ENCODE results near the gene ACIN1.

Gene ACIN1

DNA sequence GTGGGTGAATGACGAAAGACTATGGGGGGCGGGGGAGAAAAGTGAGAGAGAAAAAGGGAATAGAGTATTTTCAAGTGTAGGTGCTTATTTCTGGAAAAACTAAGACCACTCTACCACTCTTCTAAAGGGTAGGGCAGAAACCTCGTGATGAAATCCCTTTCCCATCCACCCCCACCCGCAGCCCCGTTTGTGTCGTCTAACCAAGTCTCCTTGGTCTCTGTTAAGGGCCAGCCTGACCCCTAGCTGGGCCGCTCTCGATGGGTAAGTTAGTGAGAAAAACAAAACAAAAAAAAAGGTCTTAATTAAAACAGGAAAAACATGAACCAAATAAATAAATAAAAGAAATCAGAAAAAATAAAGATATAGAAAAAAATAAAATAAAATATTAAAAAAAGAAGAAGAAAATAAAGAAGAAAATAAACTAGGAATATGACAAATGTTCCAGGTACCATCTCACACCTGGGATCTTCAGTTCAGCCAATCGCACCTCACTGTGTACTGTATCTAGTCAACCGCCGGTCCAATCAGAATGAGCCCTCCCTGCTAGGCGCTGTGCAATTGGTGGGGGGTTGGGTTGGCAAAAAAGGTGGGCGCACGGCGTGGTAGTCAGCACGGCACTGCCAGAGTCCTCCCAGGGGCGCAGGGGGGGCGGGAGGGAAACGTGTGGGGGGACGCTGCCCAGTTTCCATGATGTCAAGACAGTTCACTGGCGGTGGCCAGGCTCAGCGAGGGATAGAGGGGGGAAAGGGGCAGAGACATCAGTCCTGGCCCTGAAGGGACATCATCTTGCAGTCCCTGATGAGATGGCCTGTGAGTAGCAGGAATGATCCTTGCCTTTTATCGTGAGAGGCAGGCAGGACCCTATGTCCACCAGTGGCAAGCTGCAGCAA, 27.8 kb downstream of the ACIN1 start:
- Mint-ChIP-seq H3K27me3 (no peaks in the 10 kb centered on the region), H3K9me3 (no peaks in the 10 kb centered on the region), H3K27ac (ENCODE audit: low read depth) (no peak overlapping the region), H3K4me3 (no peak overlapping the region), H3K36me3 (ENCODE audit: insufficient read depth) (peaks cover 65% of the 10 kb centered on the region), H3K4me1 (peaks cover 45% of the 10 kb centered on the region)
- no peak for DNase-seq (ENCODE audit: low spot score in 2 of 2)
- no peak for ATAC-seq (replicated peaks; ENCODE audit: extremely low read depth, poor library complexity, severe bottlenecking)

- H3K27me3 Mint-ChIP-seq, result no peaks in the 10 kb centered on the region
- no peak overlapping the region for H3K27ac Mint-ChIP-seq (ENCODE audit: low read depth)
- no peak overlapping the region for H3K4me3 Mint-ChIP-seq
- DNase-seq (ENCODE audit: low spot score in 2 of 2) (no peak), ATAC-seq (replicated peaks; ENCODE audit: extremely low read depth, poor library complexity, severe bottlenecking) (no peak)
- H3K4me1 Mint-ChIP-seq, result peaks cover 38% of the 10 kb centered on the region
- H3K36me3 Mint-ChIP-seq (ENCODE audit: insufficient read depth), result peaks cover 65% of the 10 kb centered on the region
- no peaks in the 10 kb centered on the region for H3K9me3 Mint-ChIP-seq
These were observed 28.6 kb downstream of the ACIN1 start for GRCh38 chr14:23066368-23066767.

DNA sequence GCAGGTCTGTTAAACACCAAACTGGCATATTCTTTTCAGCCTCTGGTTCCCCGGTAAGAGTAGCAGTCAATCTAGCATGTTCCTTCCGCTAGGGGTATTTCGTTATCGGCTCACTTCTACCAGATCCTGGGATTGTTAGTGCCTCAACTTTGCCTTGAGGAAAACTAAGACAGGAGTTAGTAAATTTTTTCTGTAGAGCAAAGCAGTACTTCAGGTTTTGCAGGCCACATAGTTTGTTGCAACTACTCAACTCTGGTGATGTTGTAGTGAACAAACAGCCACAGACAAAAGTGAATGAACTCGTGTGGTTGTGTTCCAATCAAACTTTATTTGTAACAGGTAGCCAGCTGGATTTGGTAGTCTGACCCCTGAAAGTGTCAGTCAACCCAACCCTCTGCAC, 31.3 kb downstream of the ACIN1 start:
- H3K9me3 Mint-ChIP-seq, result no peaks in the 10 kb centered on the region
- no peak overlapping the region for H3K27ac Mint-ChIP-seq (ENCODE audit: low read depth)
- peaks cover 72% of the 10 kb centered on the region for H3K36me3 Mint-ChIP-seq (ENCODE audit: insufficient read depth)
- H3K4me3 Mint-ChIP-seq, result no peak overlapping the region
- DNase-seq (ENCODE audit: low spot score in 2 of 2) (no peak), ATAC-seq (replicated peaks; ENCODE audit: extremely low read depth, poor library complexity, severe bottlenecking) (no peak)
- H3K27me3 Mint-ChIP-seq, result no peaks in the 10 kb centered on the region
- H3K4me1 Mint-ChIP-seq, result peaks cover 17% of the 10 kb centered on the region

DNA sequence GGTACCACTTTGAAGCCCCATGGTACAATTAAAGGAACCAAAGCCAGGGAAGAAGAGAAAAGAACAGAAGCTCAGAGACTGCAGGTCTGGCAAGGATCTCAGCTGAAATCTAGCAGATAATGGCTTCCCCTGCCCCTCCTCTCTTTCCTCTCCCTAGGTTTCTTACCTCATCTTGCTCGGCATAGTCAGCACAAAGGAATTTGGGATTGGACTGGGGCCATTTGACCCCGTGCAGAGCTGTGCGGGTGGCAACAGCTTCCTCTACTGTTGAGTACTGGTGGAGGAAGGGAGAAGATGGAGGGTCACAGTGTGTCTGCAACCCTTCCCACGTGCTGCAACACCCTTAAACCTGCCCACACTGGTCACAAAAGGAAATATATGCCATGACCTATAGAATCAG, 32.9 kb downstream of the ACIN1 start:
- H3K9me3 Mint-ChIP-seq, result no peaks in the 10 kb centered on the region
- H3K27me3 Mint-ChIP-seq, result no peaks in the 10 kb centered on the region
- ATAC-seq (replicated peaks; ENCODE audit: extremely low read depth, poor library complexity, severe bottlenecking) (no peak), DNase-seq (ENCODE audit: low spot score in 2 of 2) (no peak)
- H3K36me3 Mint-ChIP-seq (ENCODE audit: insufficient read depth), result peaks cover 68% of the 10 kb centered on the region
- H3K4me3 Mint-ChIP-seq, result no peak overlapping the region
- no peak overlapping the region for H3K27ac Mint-ChIP-seq (ENCODE audit: low read depth)
- peaks cover 20% of the 10 kb centered on the region for H3K4me1 Mint-ChIP-seq

GRCh38 chr14:23060536-23061260, 34.2 kb downstream of the ACIN1 start:
- Mint-ChIP-seq H3K36me3 (ENCODE audit: insufficient read depth) (peaks cover 61% of the 10 kb centered on the region), H3K27ac (ENCODE audit: low read depth) (no peak overlapping the region), H3K9me3 (no peaks in the 10 kb centered on the region), H3K4me1 (peaks cover 28% of the 10 kb centered on the region), H3K27me3 (no peaks in the 10 kb centered on the region), H3K4me3 (no peak overlapping the region)
- ATAC-seq (replicated peaks; ENCODE audit: extremely low read depth, poor library complexity, severe bottlenecking), result no peak
- DNase-seq (ENCODE audit: low spot score in 2 of 2), result no peak

DNA sequence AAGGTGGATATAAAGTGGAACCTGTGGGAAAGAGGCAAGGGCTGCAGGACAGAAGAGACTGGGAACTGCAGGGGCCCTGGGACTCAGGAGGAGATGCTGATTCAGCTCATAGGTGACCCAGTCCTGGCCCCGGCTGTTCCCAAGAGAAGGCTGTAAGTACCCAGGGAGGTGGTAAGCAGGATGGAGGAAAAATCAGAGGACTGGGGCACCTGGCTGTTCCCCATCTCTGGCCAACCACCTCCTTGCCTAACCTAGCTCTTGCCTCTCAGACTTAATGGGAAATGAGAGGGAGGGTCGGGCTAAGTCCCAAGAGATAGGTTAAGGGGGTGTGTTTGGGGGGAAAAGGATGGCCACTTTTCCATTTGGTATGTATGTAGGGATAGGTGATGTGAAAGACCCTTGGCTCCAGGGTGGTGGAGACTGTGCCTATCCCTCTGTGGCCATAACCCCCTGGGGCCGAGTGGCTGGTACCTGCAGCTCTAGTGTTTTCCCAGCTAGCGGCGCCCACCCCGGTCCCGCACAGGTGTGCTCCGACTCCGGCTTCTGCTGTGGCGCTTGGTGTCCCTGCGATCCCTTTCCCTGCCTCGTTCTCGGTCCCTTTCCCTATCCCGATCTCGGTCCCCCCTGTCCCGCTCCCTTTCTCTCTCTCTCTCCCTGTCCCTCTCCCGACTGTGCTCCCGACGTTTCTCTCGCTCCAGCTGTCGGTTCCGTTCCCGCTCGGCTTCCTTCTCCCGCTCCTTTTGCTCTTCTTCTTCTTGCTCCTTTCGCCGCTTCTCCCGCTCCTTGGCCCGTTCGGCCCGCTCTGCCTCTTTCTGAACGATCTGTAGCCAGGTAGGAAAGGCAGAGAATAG, 36.1 kb downstream of the ACIN1 start:
- DNase-seq (ENCODE audit: low spot score in 2 of 2) (no peak), ATAC-seq (replicated peaks; ENCODE audit: extremely low read depth, poor library complexity, severe bottlenecking) (no peak)
- Mint-ChIP-seq H3K27ac (ENCODE audit: low read depth) (no peak overlapping the region), H3K4me1 (peaks cover 26% of the 10 kb centered on the region), H3K36me3 (ENCODE audit: insufficient read depth) (peaks cover 45% of the 10 kb centered on the region), H3K9me3 (no peaks in the 10 kb centered on the region), H3K4me3 (peak overlapping the region; percentile 83), H3K27me3 (no peaks in the 10 kb centered on the region)

GRCh38 chr14:23057757-23058653, 36.9 kb downstream of the ACIN1 start:
- peaks cover 21% of the 10 kb centered on the region for H3K4me1 Mint-ChIP-seq
- DNase-seq (ENCODE audit: low spot score in 2 of 2), result peak; percentile 77 to 85
- H3K9me3 Mint-ChIP-seq, result no peaks in the 10 kb centered on the region
- H3K4me3 Mint-ChIP-seq, result peak overlapping the region; percentile 83
- peaks cover 40% of the 10 kb centered on the region for H3K36me3 Mint-ChIP-seq (ENCODE audit: insufficient read depth)
- peak overlapping the region; percentile 49 for H3K27ac Mint-ChIP-seq (ENCODE audit: low read depth)
- H3K27me3 Mint-ChIP-seq, result no peaks in the 10 kb centered on the region
- peak; percentile 81 for ATAC-seq (replicated peaks; ENCODE audit: extremely low read depth, poor library complexity, severe bottlenecking)

GRCh38 chr14:23056956-23057756, 37.8 kb downstream of the ACIN1 start, which contains the start of gene CDH24:
Gene CDH24 (minus strand): TSS chr14:23057520. CDS start chr14:23055733, 1,787 bp downstream.
- peak; percentile 34 to 39 for DNase-seq (ENCODE audit: low spot score in 2 of 2)
- Mint-ChIP-seq H3K27ac (ENCODE audit: low read depth) (peak within 1 kb of the TSS; percentile 78), H3K4me3 (peak within 1 kb of the TSS; percentile 83), H3K9me3 (no peaks in the 10 kb centered on the region), H3K4me1 (peaks cover 21% of the 10 kb centered on the region), H3K27me3 (no peaks in the 10 kb centered on the region), H3K36me3 (ENCODE audit: insufficient read depth) (peaks cover 32% of the 10 kb centered on the region)
- ATAC-seq (replicated peaks; ENCODE audit: extremely low read depth, poor library complexity, severe bottlenecking), result peak; percentile 61

DNA sequence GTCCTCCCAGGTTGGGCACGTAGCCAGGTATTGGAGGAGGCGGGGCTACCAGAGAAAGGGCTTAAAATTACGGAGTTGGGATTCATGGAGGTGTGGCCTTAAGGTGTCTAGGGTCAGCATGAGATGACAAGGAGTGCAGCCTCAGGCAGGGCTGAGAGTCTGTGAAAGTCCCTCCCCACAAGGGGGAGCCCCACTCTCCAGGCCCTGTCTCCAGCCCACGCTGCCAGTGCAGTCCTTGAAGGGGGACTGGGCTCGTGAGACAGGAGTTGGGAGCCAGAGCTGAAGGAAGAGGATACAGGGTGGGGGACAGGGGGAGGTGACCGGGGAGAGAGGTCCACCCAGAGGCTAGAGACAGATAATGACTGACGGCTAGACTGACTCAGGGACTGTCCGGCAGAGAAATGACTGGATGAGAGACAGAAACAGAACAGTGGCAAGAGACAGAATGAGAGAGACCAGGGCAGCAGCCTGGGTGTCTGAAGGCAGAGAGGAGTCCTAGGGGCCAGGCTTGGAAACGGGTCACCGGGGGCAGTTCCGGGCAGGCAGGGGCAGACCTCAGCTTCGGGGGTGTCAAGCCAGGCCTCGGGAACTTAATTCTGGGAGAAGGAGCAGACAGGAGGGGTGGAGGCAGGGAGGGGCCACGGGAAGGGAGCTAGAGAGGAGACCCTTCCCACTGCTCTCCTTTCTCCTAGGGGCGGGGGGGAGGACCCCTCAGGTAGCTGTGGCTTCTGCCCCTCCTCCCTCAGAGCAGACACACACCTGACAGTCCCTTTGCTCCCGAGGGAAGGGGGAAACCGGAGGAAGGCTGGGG, 38.6 kb downstream of the ACIN1 start:
- H3K36me3 Mint-ChIP-seq (ENCODE audit: insufficient read depth), result peaks cover 27% of the 10 kb centered on the region
- no peaks in the 10 kb centered on the region for H3K27me3 Mint-ChIP-seq
- peak; percentile 44 to 58 for DNase-seq (ENCODE audit: low spot score in 2 of 2)
- H3K4me1 Mint-ChIP-seq, result peaks cover 21% of the 10 kb centered on the region
- no peaks in the 10 kb centered on the region for H3K9me3 Mint-ChIP-seq
- H3K27ac Mint-ChIP-seq (ENCODE audit: low read depth), result peak overlapping the region; percentile 78
- ATAC-seq (replicated peaks; ENCODE audit: extremely low read depth, poor library complexity, severe bottlenecking), result peak; percentile 59
- H3K4me3 Mint-ChIP-seq, result peak overlapping the region; percentile 83

DNA sequence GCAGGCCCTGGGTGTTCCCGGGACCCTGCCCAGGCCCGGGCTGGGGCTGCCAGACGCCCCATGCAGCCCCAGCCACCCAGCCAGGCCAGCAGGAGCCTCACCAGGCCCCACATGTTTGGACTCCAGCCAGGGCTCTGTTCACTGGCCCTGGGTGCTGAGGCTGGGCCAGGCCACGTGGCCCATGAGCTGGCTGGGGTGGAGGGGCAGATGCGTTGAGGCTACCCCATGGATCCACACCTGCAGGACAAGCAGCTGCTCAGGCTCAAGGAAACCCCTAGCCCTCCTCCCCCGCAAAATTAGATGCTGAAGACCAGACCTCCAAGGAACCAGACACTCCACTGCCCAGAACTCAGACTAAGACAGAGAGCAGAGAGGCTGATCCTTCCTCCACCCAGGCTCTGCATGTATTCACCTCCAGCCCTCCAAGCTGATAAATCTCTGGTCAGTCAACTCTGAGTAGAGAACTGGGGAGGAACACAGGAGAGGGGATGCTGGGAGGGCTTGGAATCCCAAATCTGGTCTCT, 39.3 kb downstream of the ACIN1 start:
- H3K36me3 Mint-ChIP-seq (ENCODE audit: insufficient read depth), result peaks cover 21% of the 10 kb centered on the region
- ATAC-seq (replicated peaks; ENCODE audit: extremely low read depth, poor library complexity, severe bottlenecking), result no peak
- H3K4me1 Mint-ChIP-seq, result peaks cover 21% of the 10 kb centered on the region
- no peaks in the 10 kb centered on the region for H3K9me3 Mint-ChIP-seq
- no peaks in the 10 kb centered on the region for H3K27me3 Mint-ChIP-seq
- H3K27ac Mint-ChIP-seq (ENCODE audit: low read depth), result peak overlapping the region; percentile 78
- peak overlapping the region; percentile 83 for H3K4me3 Mint-ChIP-seq
- no peak for DNase-seq (ENCODE audit: low spot score in 2 of 2)

All from central memory CD8-positive, alpha-beta T cell (primary cell).